HL-60 (cell line): ENCODE measurements around the gene UNC5C.

Experiments
- DNase-seq, 2 experiments: peaks; one replicate each; pipeline ENCODE4 v3.0.0-alpha.2; 2010 to 2020; ENCODE audit warnings: low read depth in 1 of 2, low spot score in 1 of 2
- H3K27ac ChIP-seq: fragments of 250-450 bp; sonication (Bioruptor Pico); replicated peaks from 2 replicates; pipeline ENCODE4 v1.5.1; 2020; ENCODE audit warnings: mild to moderate bottlenecking, moderate library complexity
- H3K27me3 ChIP-seq: fragments of 250-450 bp; sonication (Bioruptor Pico); 2 replicates; pipeline ENCODE4 v1.5.1; 2021; ENCODE audit warnings: mild to moderate bottlenecking, moderate library complexity; ENCODE audit not compliant: insufficient read depth, poor library complexity, severe bottlenecking
- H3K4me3 ChIP-seq: replicated peaks from 2 replicates; pipeline ENCODE4 v1.5.1; 2011; ENCODE audit warnings: mild to moderate bottlenecking, control low read depth, low read length; ENCODE audit not compliant: insufficient read depth
- CTCF ChIP-seq: IDR thresholded peaks from one replicate; pipeline ENCODE4 v1.5.1; 2011; ENCODE audit warnings: low read length, control low read depth, inconsistent platforms; ENCODE audit not compliant: insufficient read depth
- GABPA ChIP-seq: IDR thresholded peaks from 2 replicates; pipeline ENCODE4 v1.6.1; 2012; ENCODE audit warnings: low read depth
- POLR2AphosphoS5 ChIP-seq: IDR thresholded peaks from 2 replicates; pipeline ENCODE4 v1.6.1; 2012; ENCODE audit warnings: low read depth
- SPI1 ChIP-seq: IDR thresholded peaks from 2 replicates; pipeline ENCODE4 v1.6.1; 2012; ENCODE audit warnings: low read depth, mild to moderate bottlenecking, borderline replicate concordance
- TF ChIP-seq, protein P1 (sequence below): IDR thresholded peaks from 2 replicates; pipeline ENCODE4 v1.6.1; 2012; ENCODE audit warnings: low read depth; ENCODE audit not compliant: insufficient replicate concordance

UNC5C gene

DNA sequence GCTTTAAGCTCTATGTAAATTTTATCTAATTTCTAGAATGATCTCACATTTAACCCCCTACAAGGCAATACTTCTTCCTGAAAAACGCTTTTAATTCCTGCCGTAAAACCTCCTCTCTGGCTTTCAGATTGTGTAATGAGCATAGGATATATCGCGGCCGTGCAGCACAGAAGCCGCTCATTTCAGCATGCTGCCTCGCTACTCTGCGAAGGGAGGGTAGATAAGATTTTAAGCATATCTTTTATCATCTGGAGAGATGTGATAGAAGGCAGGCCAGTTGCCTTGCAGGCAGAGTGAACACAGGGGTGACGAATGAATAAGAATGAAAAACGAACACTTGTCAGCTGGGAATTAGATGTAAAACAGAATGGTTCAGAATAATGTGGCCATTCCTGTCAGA, 265.5 kb downstream of the UNC5C start:
- TF ChIP-seq CTCF = no peak
- no peak for TF ChIP-seq POLR2AphosphoS5
- DNase-seq = no peak
- Histone ChIP-seq H3K27ac (no peak overlapping the region), H3K27me3 (no peaks in the 10 kb centered on the region), H3K4me3 (no peak overlapping the region)

- DNase-seq = no peak
- TF ChIP-seq, protein P1, sequence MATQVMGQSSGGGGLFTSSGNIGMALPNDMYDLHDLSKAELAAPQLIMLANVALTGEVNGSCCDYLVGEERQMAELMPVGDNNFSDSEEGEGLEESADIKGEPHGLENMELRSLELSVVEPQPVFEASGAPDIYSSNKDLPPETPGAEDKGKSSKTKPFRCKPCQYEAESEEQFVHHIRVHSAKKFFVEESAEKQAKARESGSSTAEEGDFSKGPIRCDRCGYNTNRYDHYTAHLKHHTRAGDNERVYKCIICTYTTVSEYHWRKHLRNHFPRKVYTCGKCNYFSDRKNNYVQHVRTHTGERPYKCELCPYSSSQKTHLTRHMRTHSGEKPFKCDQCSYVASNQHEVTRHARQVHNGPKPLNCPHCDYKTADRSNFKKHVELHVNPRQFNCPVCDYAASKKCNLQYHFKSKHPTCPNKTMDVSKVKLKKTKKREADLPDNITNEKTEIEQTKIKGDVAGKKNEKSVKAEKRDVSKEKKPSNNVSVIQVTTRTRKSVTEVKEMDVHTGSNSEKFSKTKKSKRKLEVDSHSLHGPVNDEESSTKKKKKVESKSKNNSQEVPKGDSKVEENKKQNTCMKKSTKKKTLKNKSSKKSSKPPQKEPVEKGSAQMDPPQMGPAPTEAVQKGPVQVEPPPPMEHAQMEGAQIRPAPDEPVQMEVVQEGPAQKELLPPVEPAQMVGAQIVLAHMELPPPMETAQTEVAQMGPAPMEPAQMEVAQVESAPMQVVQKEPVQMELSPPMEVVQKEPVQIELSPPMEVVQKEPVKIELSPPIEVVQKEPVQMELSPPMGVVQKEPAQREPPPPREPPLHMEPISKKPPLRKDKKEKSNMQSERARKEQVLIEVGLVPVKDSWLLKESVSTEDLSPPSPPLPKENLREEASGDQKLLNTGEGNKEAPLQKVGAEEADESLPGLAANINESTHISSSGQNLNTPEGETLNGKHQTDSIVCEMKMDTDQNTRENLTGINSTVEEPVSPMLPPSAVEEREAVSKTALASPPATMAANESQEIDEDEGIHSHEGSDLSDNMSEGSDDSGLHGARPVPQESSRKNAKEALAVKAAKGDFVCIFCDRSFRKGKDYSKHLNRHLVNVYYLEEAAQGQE = no peak
- TF ChIP-seq CTCF (no peak), SPI1 (no peak), GABPA (no peak), POLR2AphosphoS5 (no peak)
- Histone ChIP-seq H3K4me3 (no peak overlapping the region), H3K27me3 (no peaks in the 10 kb centered on the region), H3K27ac (no peak overlapping the region)
Observed at GRCh38 chr4:95272797-95273196, 276.0 kb downstream of the UNC5C start.

DNA sequence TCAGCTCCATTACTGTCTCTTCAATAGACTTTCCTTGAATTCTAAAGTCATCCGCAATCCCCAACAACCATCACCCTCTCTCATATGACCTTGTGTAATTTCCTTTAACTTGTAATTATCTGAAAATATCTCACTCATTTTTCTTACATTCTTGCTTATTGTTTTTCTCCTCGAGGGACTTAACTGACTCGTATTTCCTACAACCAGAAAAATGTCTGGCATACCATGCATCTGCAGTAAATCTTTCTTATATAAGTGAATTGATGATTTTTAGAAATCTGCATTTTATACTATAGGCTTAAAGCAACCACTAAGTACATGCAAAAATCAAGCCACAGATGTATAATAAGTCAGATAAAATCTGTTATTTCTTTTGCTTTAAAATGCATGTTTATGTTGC, 276.7 kb downstream of the UNC5C start:
- DNase-seq = no peak
- TF ChIP-seq POLR2AphosphoS5 (no peak), CTCF (no peak), SPI1 (no peak), GABPA (no peak)
- TF ChIP-seq, protein P1 = no peak
- Histone ChIP-seq H3K27me3 (no peaks in the 10 kb centered on the region), H3K4me3 (no peak overlapping the region), H3K27ac (no peak overlapping the region)

- Histone ChIP-seq H3K4me3 (no peak overlapping the region), H3K27me3 (no peaks in the 10 kb centered on the region), H3K27ac (no peak overlapping the region)
- TF ChIP-seq SPI1 (no peak), POLR2AphosphoS5 (no peak), GABPA (no peak), CTCF (no peak)
- TF ChIP-seq, protein P1 = no peak
- DNase-seq = no peak
Observed at GRCh38 chr4:95268819-95269565, 279.8 kb downstream of the UNC5C start.
